Measurements from ENCODE around the gene KNDC1. TPM values are rescaled to one million over a fixed set of nuclear protein-coding genes. Genes with fewer than 3 reads are reported as not detected.

Gene KNDC1
- total and polyA plus RNA-seq, 12 donors: 1.0 to 93.4 (median 39.0) TPM

DNA sequence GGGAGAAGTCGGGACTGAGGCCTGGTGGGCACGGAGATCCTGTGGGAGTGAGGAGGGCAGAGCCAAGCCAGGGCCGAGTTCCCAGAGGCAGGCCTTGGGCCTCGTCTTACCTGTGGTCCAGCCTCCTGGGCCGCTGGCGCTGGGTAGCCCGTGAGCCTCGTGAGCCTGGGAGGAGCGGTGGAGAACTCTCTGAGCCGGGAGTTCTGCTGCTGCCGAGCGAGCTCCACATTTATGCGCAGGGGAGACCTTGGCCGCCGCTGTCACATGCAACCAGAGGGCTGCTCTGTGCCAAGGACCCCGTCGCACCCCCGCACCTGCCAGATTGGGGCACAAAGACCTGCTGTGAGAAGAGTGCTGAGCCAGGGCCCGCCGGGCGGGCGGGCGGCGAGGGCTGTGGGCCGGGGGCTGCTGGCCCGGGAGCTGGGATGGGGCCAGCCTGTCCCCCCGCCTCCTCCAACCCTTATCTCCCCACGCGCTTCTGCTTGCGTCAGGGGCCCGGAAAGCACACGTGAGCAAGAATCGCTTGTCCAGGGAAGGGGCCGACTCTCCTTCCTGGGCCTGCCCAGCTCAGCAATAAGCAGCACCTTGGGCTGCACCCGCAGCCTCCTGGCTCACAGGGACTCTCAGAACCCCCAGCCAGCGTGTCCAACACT, 87.8 kb downstream of the KNDC1 start:
- H3K9me3 ChIP-seq (replicated peaks in 1 of 3): no peaks in the 10 kb centered on the region
- no peaks in the 10 kb centered on the region for H3K36me3 ChIP-seq (replicated peaks in 1 of 2)
- no peaks in the 10 kb centered on the region for H3K27me3 ChIP-seq
- intact Hi-C loops (cut with DNase I): no loop called here
- H3K27ac ChIP-seq: peak overlapping the region; percentile 90 to 97 (median 94)
- H3K4me3 ChIP-seq: peak overlapping the region in 3 of 4 donors; percentile 43 to 60 (median 58)
- TF ChIP-seq CTCF (IDR thresholded peaks at IDR 0.05): no peak
- peak; percentile 93 to 96 for TF ChIP-seq POLR2A (IDR thresholded peaks at IDR 0.05)
- WGBS, 4 donors: 24 to 49% (median 34%) methylated on average over 4 to 36 of the region's 36 CpGs
- H3K4me1 ChIP-seq (replicated peaks in 1 of 2): peaks cover 33 to 40% of the 10 kb centered on the region in 2 donors
- peak; percentile 86 to 91 (median 90) for DNase-seq

- no peak for DNase-seq
- peak overlapping the region; percentile 90 to 97 (median 94) for H3K27ac ChIP-seq
- no peaks in the 10 kb centered on the region for H3K9me3 ChIP-seq (replicated peaks in 1 of 3)
- no peaks in the 10 kb centered on the region for H3K27me3 ChIP-seq
- TF ChIP-seq CTCF (IDR thresholded peaks at IDR 0.05) (no peak), POLR2A (IDR thresholded peaks at IDR 0.05) (no peak)
- no peaks in the 10 kb centered on the region for H3K36me3 ChIP-seq (replicated peaks in 1 of 2)
- intact Hi-C loops (cut with DNase I): no loop called here
- peak overlapping the region in 1 of 4 donors; percentile 58 for H3K4me3 ChIP-seq
- peaks cover 34 to 40% of the 10 kb centered on the region in 2 donors for H3K4me1 ChIP-seq (replicated peaks in 1 of 2)
- WGBS, 4 donors: 40 to 64% (median 54%) methylated on average over 1 to 12 of the region's 12 CpGs
Observed at GRCh38 chr10:133248334-133248715, 88.3 kb downstream of the KNDC1 start.

DNA sequence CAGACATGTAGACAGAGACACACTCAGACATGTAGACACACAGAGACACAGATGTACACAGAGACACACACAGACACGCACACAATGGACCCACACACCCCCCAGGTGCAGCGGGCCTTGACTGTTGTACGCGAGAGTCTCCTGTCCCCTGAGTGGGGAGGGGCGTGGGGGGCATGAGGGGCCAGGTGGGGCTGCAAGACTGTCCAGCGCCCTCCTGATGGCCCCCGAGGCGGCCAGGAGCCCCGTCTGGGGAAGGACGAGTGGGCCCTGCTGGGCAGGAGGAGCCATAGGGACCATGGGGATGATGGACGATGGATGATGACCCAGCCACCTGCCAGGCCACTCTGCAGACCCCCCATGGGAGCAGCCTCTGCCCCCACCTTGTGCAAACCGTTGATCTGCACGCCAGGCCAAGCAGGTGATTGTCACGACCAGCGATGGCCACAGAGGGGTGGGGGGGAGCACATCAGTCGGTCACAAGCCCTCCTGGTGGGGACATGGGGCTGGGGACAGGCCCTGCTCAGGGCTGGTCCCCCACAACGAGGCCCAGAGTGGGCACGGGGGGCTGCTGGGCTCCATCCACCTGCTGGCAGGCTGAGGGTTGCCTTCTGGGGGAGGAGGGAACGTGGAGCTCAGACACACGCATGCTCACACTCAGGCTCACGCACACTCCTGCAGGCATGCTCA, 89.2 kb downstream of the KNDC1 start:
- DNase-seq: peak in 2 of 7 donors; percentile 35 to 50
- peak overlapping the region; percentile 90 to 97 (median 94) for H3K27ac ChIP-seq
- H3K36me3 ChIP-seq (replicated peaks in 1 of 2): no peaks in the 10 kb centered on the region
- peaks cover 43 to 48% of the 10 kb centered on the region in 2 donors for H3K4me1 ChIP-seq (replicated peaks in 1 of 2)
- H3K4me3 ChIP-seq: no peak overlapping the region
- WGBS, 4 donors: 56 to 77% (median 66%) methylated on average over 6 to 21 of the region's 21 CpGs
- no peak for TF ChIP-seq POLR2A (IDR thresholded peaks at IDR 0.05)
- peak in 2 of 6 experiments; percentile 14 to 19 for TF ChIP-seq CTCF (IDR thresholded peaks at IDR 0.05)
- H3K9me3 ChIP-seq (replicated peaks in 1 of 3): no peaks in the 10 kb centered on the region
- no peaks in the 10 kb centered on the region for H3K27me3 ChIP-seq
- intact Hi-C loops (cut with DNase I): no loop called here

DNA sequence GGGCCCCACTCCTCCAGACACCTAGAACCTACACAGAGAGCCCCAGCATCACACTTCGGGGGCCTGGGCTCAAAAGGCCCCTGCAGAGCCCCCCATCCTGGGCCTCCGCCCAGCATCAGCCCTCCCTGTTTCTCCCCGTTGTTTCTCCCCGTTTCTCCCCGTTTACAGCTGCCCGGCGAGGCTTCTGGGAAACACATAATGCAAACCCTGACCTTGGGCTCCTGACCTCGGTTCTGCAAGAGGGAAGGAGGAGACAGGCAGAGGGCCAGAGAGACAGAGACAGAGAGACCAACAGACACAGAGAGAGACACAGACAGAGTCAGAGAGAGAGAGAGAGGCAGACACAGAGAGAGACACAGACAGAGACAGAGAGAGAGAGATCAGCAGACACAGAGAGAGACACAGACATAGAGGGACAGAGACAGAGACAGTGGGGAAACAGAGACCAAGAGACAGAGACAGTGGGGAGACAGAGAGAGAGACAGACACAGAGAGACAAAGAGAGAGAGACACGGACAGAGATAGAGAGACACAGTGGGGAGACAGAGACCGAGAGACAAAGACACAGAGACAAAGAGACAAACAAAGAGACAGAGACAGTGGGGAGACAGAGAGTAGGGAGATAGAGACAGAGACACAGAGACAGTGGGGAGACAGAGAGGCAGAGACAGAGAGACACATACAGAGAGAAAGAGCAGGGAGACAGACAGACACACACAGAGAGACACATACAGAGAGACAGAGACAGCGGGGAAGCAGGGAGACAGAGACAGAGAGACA, 90.1 kb downstream of the KNDC1 start:
- Histone ChIP-seq H3K27me3 (no peaks in the 10 kb centered on the region), H3K4me3 (peak overlapping the region in 1 of 4 donors; percentile 40), H3K9me3 (replicated peaks in 1 of 3) (no peaks in the 10 kb centered on the region), H3K36me3 (replicated peaks in 1 of 2) (no peaks in the 10 kb centered on the region), H3K4me1 (replicated peaks in 1 of 2) (peaks cover 52 to 54% of the 10 kb centered on the region in 2 donors), H3K27ac (peak overlapping the region; percentile 90 to 97 (median 94))
- DNase-seq: peak; percentile 86 to 98 (median 94)
- WGBS, 4 donors: 30 to 36% (median 34%) methylated on average over 9 to 11 of the region's 11 CpGs
- TF ChIP-seq POLR2A (IDR thresholded peaks at IDR 0.05): peak; percentile 16 to 92
- TF ChIP-seq CTCF (IDR thresholded peaks at IDR 0.05): no peak
- intact Hi-C loops (cut with DNase I): no loop called here

All from adrenal gland (tissue), 12 donors.